ENCODE measurements around the gene ANKRD63. TPM values are rescaled to one million over a fixed set of nuclear protein-coding genes. Genes with fewer than 3 reads are reported as not detected.

The ANKRD63 gene
- total and polyA plus RNA-seq, 10 of the 15 experiments (the other 5 are each of a cell fraction or from before 2014, with no cell fraction given), result not detected

DNA sequence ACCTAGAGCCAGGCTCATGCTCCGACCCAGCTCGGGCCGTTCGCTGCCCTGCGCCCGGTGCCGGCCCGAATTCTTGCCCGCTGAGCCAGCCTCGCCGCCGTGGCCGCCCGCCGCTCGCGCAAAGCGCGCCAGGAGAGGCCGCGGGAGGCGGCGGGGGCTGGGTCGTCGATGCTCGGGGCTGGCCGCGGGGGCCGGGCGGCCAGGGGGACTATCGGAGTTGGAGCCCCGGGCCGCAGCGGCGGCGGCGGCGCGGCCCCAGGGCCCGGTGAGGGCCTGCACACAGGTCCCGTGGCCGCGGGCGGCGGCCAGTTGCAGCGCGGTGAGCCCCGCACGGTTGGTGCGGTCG lies 1.1 kb downstream of the ANKRD63 start:
- TF ChIP-seq JUNB (IDR thresholded peaks at IDR 0.05), result no peak
- TF ChIP-seq, protein P1, sequence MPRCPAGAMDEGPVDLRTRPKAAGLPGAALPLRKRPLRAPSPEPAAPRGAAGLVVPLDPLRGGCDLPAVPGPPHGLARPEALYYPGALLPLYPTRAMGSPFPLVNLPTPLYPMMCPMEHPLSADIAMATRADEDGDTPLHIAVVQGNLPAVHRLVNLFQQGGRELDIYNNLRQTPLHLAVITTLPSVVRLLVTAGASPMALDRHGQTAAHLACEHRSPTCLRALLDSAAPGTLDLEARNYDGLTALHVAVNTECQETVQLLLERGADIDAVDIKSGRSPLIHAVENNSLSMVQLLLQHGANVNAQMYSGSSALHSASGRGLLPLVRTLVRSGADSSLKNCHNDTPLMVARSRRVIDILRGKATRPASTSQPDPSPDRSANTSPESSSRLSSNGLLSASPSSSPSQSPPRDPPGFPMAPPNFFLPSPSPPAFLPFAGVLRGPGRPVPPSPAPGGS (IDR thresholded peaks at IDR 0.05; ENCODE audit: borderline replicate concordance, insufficient read depth, low read depth, low read length, poor library complexity, severe bottlenecking), result no peak
- TF ChIP-seq SP1 (IDR thresholded peaks at IDR 0.05; ENCODE audit: low read depth, low read length), result no peak
- TF ChIP-seq HCFC1 (IDR thresholded peaks at IDR 0.05; ENCODE audit: low read length), result no peak
- TF ChIP-seq, protein P2, sequence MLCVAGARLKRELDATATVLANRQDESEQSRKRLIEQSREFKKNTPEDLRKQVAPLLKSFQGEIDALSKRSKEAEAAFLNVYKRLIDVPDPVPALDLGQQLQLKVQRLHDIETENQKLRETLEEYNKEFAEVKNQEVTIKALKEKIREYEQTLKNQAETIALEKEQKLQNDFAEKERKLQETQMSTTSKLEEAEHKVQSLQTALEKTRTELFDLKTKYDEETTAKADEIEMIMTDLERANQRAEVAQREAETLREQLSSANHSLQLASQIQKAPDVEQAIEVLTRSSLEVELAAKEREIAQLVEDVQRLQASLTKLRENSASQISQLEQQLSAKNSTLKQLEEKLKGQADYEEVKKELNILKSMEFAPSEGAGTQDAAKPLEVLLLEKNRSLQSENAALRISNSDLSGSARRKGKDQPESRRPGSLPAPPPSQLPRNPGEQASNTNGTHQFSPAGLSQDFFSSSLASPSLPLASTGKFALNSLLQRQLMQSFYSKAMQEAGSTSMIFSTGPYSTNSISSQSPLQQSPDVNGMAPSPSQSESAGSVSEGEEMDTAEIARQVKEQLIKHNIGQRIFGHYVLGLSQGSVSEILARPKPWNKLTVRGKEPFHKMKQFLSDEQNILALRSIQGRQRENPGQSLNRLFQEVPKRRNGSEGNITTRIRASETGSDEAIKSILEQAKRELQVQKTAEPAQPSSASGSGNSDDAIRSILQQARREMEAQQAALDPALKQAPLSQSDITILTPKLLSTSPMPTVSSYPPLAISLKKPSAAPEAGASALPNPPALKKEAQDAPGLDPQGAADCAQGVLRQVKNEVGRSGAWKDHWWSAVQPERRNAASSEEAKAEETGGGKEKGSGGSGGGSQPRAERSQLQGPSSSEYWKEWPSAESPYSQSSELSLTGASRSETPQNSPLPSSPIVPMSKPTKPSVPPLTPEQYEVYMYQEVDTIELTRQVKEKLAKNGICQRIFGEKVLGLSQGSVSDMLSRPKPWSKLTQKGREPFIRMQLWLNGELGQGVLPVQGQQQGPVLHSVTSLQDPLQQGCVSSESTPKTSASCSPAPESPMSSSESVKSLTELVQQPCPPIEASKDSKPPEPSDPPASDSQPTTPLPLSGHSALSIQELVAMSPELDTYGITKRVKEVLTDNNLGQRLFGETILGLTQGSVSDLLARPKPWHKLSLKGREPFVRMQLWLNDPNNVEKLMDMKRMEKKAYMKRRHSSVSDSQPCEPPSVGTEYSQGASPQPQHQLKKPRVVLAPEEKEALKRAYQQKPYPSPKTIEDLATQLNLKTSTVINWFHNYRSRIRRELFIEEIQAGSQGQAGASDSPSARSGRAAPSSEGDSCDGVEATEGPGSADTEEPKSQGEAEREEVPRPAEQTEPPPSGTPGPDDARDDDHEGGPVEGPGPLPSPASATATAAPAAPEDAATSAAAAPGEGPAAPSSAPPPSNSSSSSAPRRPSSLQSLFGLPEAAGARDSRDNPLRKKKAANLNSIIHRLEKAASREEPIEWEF (IDR thresholded peaks at IDR 0.05; ENCODE audit: insufficient replicate concordance, low read depth, low read length), result no peak
- no peak for TF ChIP-seq HDAC2 (IDR thresholded peaks at IDR 0.05)
- no peak for TF ChIP-seq ESRRA (IDR thresholded peaks at IDR 0.05; ENCODE audit: low read length)
- TF ChIP-seq IKZF1 (conservative IDR thresholded peaks at IDR 0.05), result no peak
- TF ChIP-seq, protein P3, sequence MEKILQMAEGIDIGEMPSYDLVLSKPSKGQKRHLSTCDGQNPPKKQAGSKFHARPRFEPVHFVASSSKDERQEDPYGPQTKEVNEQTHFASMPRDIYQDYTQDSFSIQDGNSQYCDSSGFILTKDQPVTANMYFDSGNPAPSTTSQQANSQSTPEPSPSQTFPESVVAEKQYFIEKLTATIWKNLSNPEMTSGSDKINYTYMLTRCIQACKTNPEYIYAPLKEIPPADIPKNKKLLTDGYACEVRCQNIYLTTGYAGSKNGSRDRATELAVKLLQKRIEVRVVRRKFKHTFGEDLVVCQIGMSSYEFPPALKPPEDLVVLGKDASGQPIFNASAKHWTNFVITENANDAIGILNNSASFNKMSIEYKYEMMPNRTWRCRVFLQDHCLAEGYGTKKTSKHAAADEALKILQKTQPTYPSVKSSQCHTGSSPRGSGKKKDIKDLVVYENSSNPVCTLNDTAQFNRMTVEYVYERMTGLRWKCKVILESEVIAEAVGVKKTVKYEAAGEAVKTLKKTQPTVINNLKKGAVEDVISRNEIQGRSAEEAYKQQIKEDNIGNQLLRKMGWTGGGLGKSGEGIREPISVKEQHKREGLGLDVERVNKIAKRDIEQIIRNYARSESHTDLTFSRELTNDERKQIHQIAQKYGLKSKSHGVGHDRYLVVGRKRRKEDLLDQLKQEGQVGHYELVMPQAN (conservative IDR thresholded peaks at IDR 0.05), result no peak
- no peak for TF ChIP-seq NFIC (IDR thresholded peaks at IDR 0.05; ENCODE audit: low read depth, low read length)
- TF ChIP-seq CREM (IDR thresholded peaks at IDR 0.05; ENCODE audit: low read depth), result no peak
- no peak for TF ChIP-seq JUND (IDR thresholded peaks at IDR 0.05; ENCODE audit: low read depth, low read length)
- ChIA-PET SMC1A (ENCODE audit: uncharacterized antibody, unreplicated experiment) (no interaction called here), POLR2A (no interaction called here), CTCF (no interaction called here), RAD21 (ENCODE audit: unreplicated experiment) (no interaction called here)
- ATAC-seq, result no peak
- peaks cover 4 to 17% of the 10 kb centered on the region in 2 experiments for H3K27me3 ChIP-seq (replicated peaks in 1 of 2; ENCODE audit: control insufficient read depth in 2 of 2, insufficient read depth in 2 of 2, low read length in 1 of 2)
- WGBS (ENCODE audit: insufficient coverage, insufficient replicate concordance, low lambda C conversion rate, missing lambda C conversion rate), result 20% methylated on average over 32 of the region's 51 CpGs
- 0 out of 2 replicates have a peak overlapping the region, but pooled peaks have one; percentile 31 for H2AFZ ChIP-seq (ENCODE audit: control insufficient read depth, low read depth, low read length)
- no peak for DNase-seq (ENCODE audit: low read depth, low spot score)
- in situ Hi-C loops (cut with MboI), result no loop called here
- H3K9me3 ChIP-seq (replicated peaks; ENCODE audit: control insufficient read depth, insufficient read depth, low read length), result no peaks in the 10 kb centered on the region; the same call in 2 of the 3 replicates
- FAIRE-seq, result no peak
- no TSS peak for BruUV-seq (replicated peaks)
- intact Hi-C loops (cut with micrococcal nuclease; ENCODE audit: unreplicated experiment), result no loop called here
- no peaks in the 10 kb centered on the region for H3K79me2 ChIP-seq (ENCODE audit: control insufficient read depth, insufficient read depth, low read length)
- no peaks in the 10 kb centered on the region; the same call in 1 of the 2 replicates for H4K20me1 ChIP-seq (ENCODE audit: control insufficient read depth, insufficient read depth)
- H3K27ac ChIP-seq (ENCODE audit: control insufficient read depth, insufficient read depth), result no peak overlapping the region
- no peaks in the 10 kb centered on the region for H3K36me3 ChIP-seq (ENCODE audit: control insufficient read depth in 2 of 2, insufficient read depth in 2 of 2, low read length in 1 of 2)
- no peak overlapping the region; the same call in 1 of the 2 replicates for H3K4me3 ChIP-seq
- H3K4me2 ChIP-seq (ENCODE audit: control insufficient read depth, insufficient read depth), result peak overlapping the region; percentile 90
- H3K4me1 ChIP-seq (ENCODE audit: control insufficient read depth, insufficient read depth, low read length), result peaks cover 11% of the 10 kb centered on the region
- no peak overlapping the region for H3K9ac ChIP-seq (ENCODE audit: control insufficient read depth, insufficient read depth, low read length)

All from GM12878 (cell line).